ENCODE measurements around the gene LUM. TPM values are rescaled to one million over a fixed set of nuclear protein-coding genes. Genes with fewer than 3 reads are reported as not detected.

Gene LUM
- total RNA-seq, 1 experiment from 2014 or later = 0.23 TPM

DNA sequence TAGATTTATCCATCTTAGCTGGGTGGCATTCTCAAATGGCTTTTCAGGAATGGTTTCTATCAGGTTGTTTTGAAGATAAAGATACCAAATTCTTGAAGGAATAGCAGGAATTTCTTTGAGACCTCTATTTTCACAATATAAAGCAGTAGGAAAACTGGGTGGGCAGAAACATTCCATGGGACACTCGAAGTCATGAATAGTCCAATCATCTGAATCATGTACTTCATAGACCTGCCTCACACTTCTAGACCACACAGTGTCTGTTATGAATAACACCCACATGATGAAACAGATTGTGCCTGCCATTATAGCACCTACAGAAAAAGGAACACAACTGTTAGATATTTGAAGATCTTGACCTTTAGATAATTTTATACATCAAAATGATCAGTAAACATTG lies 55.3 kb downstream of the LUM start:
- POLR2A ChIA-PET = no interaction called here
- DNase-seq (ENCODE audit: low read depth, low spot score) (no peak), ATAC-seq (no peak)
- intact Hi-C loops (cut with micrococcal nuclease; ENCODE audit: unreplicated experiment) (no loop called here), in situ Hi-C loops (cut with HindIII; ENCODE audit: low pct_unique_long_range_greater_than_20kb, low sequenced_read_pairs) (no loop called here)
- CTCF ChIA-PET = no interaction called here
- H3K9me3 ChIP-seq (ENCODE audit: control insufficient read depth, insufficient read depth, low read depth, low read length) = no peaks in the 10 kb centered on the region
- no peaks in the 10 kb centered on the region for H3K4me1 ChIP-seq (ENCODE audit: control insufficient read depth, insufficient read depth, low read length)
- no peaks in the 10 kb centered on the region for H3K27me3 ChIP-seq (ENCODE audit: control insufficient read depth, insufficient read depth, low read length)
- no peak overlapping the region for H3K27ac ChIP-seq (ENCODE audit: low read length)
- BruUV-seq (replicated peaks) = no TSS peak
- TF ChIP-seq TCF7L2 (IDR thresholded peaks at IDR 0.05; ENCODE audit: low read depth, low read length) (no peak), SIN3A (IDR thresholded peaks at IDR 0.05; ENCODE audit: borderline replicate concordance, insufficient read depth, low read depth, low read length) (no peak), POLR2AphosphoS5 (IDR thresholded peaks at IDR 0.05; ENCODE audit: low read depth, low read length) (no peak)
- TF ChIP-seq, protein P1, sequence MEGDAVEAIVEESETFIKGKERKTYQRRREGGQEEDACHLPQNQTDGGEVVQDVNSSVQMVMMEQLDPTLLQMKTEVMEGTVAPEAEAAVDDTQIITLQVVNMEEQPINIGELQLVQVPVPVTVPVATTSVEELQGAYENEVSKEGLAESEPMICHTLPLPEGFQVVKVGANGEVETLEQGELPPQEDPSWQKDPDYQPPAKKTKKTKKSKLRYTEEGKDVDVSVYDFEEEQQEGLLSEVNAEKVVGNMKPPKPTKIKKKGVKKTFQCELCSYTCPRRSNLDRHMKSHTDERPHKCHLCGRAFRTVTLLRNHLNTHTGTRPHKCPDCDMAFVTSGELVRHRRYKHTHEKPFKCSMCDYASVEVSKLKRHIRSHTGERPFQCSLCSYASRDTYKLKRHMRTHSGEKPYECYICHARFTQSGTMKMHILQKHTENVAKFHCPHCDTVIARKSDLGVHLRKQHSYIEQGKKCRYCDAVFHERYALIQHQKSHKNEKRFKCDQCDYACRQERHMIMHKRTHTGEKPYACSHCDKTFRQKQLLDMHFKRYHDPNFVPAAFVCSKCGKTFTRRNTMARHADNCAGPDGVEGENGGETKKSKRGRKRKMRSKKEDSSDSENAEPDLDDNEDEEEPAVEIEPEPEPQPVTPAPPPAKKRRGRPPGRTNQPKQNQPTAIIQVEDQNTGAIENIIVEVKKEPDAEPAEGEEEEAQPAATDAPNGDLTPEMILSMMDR (IDR thresholded peaks at IDR 0.05) = no peak
- no peaks in the 10 kb centered on the region for H3K36me3 ChIP-seq (ENCODE audit: control insufficient read depth, insufficient read depth, low read length)
- no peak overlapping the region for H3K4me3 ChIP-seq (ENCODE audit: low read depth in 2 of 2, low read length in 2 of 2)

DNA sequence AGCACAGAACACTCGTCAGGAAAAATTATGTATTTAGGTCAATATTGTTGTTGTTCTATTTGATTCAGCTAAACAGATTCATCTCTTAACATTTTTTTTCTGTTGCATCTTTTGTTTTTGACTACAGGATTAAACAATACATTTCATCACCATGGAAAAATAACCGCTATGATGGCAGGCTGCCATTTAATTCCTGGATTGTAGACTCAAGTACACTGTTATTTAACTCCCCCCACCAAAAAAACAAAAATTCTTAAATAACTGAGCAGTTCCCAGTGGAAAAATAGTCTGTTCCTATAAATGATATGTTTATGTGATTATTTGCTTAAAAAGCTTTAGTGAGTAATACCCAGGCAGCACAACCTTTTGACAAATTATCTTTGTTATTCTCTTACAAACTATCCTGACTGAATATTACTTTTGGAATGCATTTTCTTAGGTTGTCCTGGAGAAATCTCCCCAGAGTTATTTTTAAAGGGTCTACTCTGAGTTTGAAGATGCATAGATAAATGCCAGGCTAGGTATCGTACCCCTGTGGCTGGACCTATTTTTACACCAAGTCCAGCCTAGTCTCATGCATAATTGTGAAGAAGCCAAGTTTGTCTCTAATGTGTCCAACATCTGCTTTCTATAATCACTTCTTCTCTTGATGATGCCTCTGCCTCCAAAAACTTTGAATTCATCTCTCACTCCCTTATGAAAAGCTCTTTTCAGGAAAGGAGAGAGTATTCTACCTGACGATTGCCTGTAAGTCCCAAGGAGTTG lies 57.2 kb downstream of the LUM start:
- no peaks in the 10 kb centered on the region for H3K36me3 ChIP-seq (ENCODE audit: control insufficient read depth, insufficient read depth, low read length)
- CTCF ChIA-PET = no interaction called here
- H3K9me3 ChIP-seq (ENCODE audit: control insufficient read depth, insufficient read depth, low read depth, low read length) = no peaks in the 10 kb centered on the region
- ATAC-seq = no peak
- H3K27ac ChIP-seq (ENCODE audit: low read length) = no peak overlapping the region
- no peaks in the 10 kb centered on the region for H3K27me3 ChIP-seq (ENCODE audit: control insufficient read depth, insufficient read depth, low read length)
- POLR2A ChIA-PET = no interaction called here
- no peak overlapping the region for H3K4me3 ChIP-seq (ENCODE audit: low read depth in 2 of 2, low read length in 2 of 2)
- TF ChIP-seq, protein P1 (IDR thresholded peaks at IDR 0.05) = no peak
- TF ChIP-seq SIN3A (IDR thresholded peaks at IDR 0.05; ENCODE audit: borderline replicate concordance, insufficient read depth, low read depth, low read length) = no peak
- TF ChIP-seq POLR2AphosphoS5 (IDR thresholded peaks at IDR 0.05; ENCODE audit: low read depth, low read length) = no peak
- TF ChIP-seq, protein P2, sequence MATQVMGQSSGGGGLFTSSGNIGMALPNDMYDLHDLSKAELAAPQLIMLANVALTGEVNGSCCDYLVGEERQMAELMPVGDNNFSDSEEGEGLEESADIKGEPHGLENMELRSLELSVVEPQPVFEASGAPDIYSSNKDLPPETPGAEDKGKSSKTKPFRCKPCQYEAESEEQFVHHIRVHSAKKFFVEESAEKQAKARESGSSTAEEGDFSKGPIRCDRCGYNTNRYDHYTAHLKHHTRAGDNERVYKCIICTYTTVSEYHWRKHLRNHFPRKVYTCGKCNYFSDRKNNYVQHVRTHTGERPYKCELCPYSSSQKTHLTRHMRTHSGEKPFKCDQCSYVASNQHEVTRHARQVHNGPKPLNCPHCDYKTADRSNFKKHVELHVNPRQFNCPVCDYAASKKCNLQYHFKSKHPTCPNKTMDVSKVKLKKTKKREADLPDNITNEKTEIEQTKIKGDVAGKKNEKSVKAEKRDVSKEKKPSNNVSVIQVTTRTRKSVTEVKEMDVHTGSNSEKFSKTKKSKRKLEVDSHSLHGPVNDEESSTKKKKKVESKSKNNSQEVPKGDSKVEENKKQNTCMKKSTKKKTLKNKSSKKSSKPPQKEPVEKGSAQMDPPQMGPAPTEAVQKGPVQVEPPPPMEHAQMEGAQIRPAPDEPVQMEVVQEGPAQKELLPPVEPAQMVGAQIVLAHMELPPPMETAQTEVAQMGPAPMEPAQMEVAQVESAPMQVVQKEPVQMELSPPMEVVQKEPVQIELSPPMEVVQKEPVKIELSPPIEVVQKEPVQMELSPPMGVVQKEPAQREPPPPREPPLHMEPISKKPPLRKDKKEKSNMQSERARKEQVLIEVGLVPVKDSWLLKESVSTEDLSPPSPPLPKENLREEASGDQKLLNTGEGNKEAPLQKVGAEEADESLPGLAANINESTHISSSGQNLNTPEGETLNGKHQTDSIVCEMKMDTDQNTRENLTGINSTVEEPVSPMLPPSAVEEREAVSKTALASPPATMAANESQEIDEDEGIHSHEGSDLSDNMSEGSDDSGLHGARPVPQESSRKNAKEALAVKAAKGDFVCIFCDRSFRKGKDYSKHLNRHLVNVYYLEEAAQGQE (IDR thresholded peaks at IDR 0.05; ENCODE audit: insufficient read depth in 1 of 2, low read depth in 2 of 2, low read length in 1 of 2) = no peak
- no peak for TF ChIP-seq TCF7L2 (IDR thresholded peaks at IDR 0.05; ENCODE audit: low read depth, low read length)
- intact Hi-C loops (cut with micrococcal nuclease; ENCODE audit: unreplicated experiment) (no loop called here), in situ Hi-C loops (cut with HindIII; ENCODE audit: low pct_unique_long_range_greater_than_20kb, low sequenced_read_pairs) (no loop called here)
- H3K4me1 ChIP-seq (ENCODE audit: control insufficient read depth, insufficient read depth, low read length) = no peaks in the 10 kb centered on the region
- no TSS peak for BruUV-seq (replicated peaks)
- DNase-seq (ENCODE audit: low read depth, low spot score) = no peak

Other genes starting within 250 kb of the LUM start
- gene CCER1, start 156.3 kb downstream of the LUM start, total RNA-seq (2021; ENCODE audit: unreplicated experiment) = not detected
- not detected for gene EPYC, start 106.5 kb downstream of the LUM start, total RNA-seq (2021; ENCODE audit: unreplicated experiment)
- gene KERA, start 53.5 kb downstream of the LUM start, total RNA-seq (2021; ENCODE audit: unreplicated experiment) = not detected
- gene DCN, start 71.3 kb upstream of the LUM start, total RNA-seq (2021; ENCODE audit: unreplicated experiment) = 1.9 TPM

Measured in Panc1 (cell line).